Glomerular visceral epithelial cell (primary cell): ENCODE measurements around the gene ZNF654.
"Not testable (repeated sequence)": the region's sequence is repeated elsewhere in the genome, so short reads cannot be mapped to it uniquely, and the experiment has no call there.

Source experiments
- DNase-seq: peaks from one replicate; pipeline ENCODE4 v3.0.0-alpha.2; 2016; ENCODE audit errors: extremely low spot score

Gene ZNF654

DNA sequence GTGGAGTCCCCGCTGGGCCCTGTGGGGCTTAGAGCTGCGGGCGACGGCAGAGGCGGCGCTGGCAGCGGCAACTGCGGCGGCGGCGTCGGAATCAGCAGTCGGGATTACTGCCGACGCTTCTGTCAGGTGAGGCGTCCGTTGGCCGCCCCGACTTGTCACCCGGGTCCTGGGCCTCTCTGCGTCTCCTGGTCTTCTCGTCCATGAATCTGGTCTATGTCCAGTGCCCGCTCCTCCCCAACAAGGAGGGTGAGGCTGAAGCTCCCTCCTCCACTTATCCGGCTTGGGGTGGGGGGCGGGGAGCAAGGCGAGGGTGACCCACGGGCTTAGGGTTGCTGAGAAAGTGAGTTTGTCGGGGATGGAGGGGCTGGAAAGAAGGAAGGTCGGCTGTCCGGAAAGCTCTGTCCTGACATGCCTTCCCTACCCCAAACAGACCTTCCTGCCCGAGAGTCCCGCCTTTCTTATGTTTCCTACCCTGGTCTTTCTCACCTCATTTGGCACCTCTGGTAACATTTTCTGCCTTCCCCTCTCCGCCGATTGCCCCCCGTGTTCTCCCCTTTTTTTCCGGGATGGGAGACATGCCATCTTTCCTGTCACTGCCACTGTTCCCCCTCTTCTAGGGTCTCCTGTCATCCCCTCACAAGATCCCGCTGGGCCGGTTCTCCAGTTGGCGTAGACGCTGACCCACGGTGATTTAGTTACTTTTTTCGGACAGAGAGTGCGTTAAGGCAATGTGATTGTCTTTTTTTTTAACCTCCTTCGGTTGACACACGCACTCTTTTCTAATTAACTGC is 520 bp downstream of the ZNF654 start:
- DNase-seq: no peak

DNA sequence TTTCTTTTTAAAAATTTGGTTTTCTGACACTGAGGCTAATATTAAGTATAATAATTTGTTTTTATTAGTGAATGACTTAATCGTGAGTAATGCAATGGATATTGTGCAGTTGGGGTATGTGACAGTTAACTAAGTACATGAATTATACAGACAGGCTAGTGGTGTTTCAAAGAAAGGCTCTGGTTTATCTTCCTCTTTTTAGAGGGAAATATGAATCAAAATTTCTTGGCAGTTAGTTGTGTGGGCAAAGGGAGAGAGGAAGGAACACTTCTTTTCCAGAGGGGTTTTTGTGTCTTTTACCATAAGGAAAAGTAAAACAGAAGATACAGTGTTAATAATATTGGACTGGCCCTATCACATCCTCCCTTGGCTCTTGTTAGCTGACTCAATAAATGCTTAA is 2.7 kb downstream of the ZNF654 start:
- no peak for DNase-seq

DNA sequence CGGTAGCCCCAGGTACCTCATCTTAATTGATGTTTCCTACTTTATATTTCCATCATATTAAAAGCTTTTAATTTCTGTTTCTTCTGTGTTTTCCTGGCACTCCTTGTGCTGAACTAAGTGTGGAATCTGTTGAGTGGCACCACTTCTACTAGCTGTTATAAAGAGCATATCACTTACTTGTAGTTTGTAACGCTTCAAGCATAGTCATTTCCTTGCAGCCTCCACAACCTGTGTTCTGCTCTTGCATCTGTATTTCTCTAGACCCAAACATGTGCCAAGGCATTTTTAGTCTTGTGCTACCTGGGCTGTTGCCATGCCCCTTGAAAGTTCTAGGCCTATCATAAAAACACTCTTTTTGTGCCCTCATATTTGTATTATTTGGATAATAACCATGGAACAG is 16.0 kb downstream of the ZNF654 start:
- DNase-seq: no peak

DNA sequence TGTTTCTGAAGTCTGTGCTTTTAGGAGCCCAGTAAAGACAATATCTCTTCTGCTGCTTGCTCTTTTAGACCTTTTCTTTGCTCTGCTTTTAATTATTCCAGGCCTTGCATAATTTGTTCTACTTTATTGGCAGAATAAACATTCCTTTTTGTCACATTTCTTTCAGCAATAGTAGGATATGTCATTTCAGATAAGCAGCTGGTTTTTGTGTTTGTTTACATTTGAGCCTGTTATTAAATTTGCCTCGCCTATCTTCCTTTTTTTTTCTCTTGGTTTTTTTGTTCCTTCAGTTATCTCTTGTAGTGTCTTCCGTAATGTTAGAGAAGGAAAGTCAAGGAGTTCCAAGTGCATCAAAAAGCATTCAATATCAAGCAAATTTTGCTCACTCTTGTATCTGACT is 16.4 kb downstream of the ZNF654 start:
- no peak for DNase-seq

DNA sequence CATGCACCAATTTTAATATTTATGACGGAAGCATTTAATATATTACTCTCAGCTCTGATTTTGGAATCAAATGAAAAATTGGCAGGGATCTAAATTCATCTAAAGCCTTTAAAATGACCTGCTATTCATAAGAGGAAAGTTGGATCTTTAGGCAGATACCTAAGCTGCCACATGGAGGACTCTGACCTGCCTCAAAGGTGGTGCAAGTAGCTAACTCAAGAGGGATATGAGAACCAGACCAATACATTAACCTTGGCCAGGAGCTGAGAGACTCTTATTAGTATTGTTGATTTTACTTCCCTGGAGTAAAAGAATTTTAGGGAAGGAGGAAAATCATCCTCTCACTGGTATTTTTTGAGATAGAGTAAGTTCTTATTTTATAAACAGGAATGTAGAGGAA is 17.7 kb downstream of the ZNF654 start:
- no peak for DNase-seq

DNA sequence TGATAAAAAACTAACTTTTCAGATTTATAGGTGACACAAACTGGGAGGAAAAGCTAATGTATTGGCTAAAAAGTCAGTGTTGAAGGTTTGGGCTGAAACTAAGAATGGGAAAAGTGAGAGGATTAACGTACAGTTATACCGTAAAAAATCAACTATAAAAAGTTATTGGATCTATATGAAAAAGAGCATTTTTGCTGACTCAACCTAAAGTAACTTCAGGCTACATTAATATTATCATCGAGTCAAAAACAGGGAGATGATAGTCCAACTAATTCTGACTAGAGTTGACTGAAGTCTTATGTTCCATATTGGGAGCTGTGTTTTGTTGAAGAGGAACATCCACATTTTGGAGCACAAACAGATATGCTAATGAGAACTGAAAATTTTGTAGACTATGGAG is 19.9 kb downstream of the ZNF654 start:
- no peak for DNase-seq

DNA sequence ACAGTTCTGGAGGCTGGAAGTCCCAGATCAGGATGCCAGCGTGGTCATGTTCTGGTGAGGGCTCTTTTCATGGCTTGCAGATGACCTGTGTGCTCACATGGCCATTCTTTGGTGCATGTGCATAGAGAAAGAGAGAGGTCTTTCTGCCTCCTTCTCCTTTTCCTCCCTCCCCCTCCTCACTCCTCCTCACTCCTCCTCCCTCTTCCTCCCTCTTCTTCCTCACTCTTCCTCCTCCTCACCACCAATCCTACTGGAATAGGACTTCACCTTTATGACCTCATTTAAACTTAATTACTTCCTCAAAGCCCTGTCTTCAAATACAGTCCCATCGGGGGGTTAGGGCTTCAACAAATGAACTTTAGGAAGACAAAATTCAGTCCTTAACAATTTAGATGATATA is 23.8 kb downstream of the ZNF654 start:
- DNase-seq: no peak

DNA sequence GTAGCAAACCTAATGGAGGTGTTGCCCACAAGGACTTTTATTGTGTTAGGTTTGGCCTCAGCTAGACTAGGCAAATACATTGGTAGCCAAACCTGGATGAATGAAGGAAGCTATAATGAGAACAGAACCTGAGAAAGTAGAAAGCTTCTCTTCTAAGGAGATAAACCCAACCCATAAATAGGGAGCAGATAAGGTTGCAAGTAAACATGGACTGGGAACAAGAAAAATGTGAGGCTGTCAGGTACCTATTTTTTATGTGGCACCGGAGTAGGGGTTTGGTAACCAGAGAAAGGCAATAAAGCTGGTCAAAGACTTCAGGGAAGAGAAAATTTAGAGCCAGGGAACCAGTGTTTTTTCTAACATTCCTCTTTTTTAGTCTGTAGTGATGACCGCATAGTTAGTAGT is 25.0 kb downstream of the ZNF654 start:
- DNase-seq: no peak

DNA sequence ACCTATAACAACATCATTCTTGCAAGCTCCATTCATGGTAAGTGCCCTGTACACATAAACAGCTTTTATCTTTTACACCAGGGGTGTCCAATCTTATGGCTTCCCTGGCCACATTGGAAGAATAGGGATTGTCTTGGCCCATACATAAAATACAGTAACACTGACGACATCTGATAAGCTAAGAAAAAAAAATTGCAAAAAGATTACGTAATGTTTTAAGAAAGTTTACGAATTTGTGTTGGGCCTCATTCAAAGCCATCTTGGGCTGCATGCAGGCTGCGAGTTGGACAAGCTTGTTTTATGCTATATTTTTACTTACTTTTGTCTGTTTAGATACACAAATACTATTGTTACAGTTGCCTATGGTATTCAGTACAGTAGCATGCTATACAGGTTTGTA is 31.6 kb downstream of the ZNF654 start:
- no peak for DNase-seq

DNA sequence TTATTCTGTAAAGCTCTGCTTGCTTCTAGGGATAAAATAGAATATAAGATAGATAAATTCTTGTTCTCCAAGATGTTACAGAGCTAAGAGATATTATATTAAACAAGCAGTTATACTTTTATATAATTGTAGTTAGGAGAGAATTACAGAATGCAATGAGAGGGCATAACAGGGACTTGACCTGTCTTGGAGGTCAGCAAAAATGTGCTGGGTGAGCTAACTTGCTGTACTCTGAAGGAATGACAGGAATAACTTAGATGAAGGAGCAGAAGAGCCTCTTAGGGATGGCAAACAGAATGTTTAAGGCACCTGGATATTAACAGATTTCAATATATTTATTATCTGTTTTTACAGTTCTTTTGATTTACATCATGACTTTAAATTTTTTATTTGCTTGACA is 33.2 kb downstream of the ZNF654 start:
- DNase-seq: no peak

DNA sequence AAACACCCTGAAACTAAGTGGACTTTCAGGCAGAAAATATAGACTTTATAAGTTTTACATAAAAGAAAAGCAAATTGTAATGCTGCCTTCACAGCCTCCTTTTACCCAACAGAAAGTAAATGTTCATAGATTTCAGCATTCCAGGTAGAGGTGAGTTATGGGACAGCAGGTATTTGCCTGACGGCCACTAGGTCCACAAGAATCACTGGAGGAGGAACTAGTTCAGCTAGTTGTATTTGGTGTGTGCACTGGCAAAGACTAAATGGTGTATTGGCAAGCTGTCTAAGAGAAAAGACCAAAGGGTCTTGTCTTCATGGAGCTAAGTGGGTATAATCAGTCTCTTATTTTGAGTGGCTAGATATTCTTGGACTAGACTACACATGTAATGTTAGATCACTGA is 34.2 kb downstream of the ZNF654 start:
- no peak for DNase-seq

DNA sequence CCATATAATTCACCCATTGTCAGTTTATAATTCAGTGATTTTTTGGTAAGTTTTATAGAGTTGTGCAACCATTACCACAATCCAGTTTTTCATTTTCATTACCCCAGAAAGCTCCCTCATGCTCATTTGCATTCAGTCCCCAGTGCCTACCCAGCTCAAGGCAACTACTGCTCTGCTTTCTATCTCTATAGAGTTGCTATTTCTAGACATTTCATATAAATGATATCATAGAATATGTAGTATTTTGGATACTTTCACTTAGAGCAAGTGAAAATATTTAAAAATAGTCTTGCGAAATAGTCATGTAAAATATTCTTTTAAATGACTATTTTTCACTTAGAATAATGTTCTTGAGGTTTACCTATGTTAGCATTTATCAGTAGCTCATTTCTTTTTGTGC is 42.1 kb downstream of the ZNF654 start:
- no peak for DNase-seq

DNA sequence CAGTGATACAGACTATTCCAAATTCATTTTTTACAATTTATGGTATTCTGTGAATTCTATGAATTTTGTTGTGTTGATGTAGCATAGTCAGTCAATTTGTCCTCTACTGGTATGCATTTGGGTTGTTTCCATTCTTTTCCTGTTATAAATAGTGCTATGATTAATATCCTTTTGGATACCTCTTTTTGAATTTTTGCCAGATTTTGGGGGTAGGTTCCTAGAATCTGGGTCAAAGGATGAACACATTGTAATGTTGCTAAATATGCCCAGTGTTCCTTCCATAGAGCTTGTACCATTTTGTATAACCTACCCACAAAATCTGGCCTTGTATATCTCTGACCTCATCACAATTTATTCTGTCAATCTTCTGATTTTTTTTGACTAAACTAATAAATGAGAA is 46.3 kb downstream of the ZNF654 start:
- no peak for DNase-seq

DNA sequence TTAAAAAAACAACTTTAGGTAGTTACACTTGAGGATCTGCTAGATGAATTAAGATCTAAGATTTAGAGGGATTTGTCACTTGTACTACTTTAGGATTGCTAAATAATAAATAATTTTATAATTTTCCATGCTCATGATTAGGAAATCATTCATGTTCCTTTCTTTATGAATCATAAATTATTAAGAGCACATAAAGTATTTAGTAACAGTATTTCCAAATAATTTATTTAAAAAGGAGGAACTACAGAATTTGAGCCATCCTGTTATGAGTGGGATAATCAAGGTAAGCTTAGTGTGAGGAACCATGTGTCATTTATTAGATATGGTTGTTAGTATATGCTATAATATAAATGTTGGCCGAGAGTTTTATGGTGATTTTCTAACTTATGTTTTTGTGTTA is 53.2 kb downstream of the ZNF654 start:
- no peak for DNase-seq

DNA sequence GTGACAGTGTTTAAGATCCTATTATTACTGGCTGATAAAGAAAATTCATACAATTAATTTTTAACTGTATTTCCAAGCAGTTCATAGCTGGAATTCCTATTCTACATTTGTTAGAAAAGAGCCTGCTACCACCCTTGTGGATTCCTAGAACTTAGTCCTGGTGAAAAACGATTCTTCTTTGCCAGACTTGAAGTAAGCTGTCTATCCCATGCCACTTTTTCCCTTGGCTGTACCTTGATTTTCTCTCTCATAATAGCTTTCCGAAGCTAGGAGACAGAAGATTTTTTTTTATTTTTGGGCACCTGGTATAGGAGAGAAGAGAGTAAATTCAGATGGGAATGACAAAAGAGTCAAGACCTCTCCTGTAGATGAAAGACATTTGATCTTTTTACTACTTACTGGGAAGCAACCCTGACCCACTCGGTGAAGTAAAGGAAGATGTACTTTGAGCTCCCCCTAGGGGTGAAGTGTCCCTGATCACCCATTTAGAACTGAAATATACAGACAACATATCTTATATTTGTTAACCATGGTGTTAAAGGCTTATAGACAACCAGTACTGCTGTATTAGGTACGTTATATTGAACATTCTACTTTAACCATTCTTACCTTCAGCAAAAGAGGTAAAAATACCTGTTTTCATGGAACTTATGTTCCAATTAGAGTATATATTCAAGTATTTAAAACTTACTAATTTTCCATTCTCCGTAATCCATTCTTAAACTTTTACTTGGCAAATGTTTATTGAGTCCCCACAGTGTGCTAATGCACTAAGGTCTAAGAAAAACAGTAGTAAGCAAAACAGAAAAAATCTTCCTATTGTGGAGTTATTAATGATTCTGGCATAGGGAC is 54.5 kb downstream of the ZNF654 start:
- peak; percentile 69 for DNase-seq

DNA sequence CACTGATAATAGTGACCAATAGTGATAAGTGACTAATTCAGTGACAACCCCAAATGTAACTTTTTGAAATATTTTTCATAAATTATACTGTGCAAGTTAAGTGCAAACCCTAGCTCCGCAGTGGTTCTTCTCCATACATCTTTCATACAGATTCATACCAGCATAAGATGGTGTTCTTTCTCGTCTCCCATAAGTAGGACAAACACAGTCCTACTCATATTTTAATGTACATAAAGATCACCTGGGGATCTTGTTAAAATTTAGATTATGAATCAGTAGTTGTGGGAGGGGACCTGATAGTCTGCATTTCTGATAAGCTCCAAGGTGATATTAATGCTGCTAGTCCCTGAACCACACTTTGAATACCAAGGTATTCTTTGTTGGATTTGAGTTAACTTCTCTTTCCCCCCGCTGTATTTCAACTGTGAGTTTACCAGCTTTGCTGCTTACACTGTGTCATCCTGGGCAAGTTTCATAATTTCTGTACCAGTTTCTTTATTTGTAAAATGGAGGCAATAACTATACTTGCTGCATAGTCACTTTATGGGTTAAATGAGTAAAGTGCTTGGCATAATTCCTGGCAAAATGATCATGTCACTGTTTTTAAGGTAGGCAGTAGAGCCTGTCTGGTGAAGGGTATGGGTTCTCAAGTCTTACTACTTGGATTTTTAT is 56.0 kb downstream of the ZNF654 start:
- DNase-seq: no peak

DNA sequence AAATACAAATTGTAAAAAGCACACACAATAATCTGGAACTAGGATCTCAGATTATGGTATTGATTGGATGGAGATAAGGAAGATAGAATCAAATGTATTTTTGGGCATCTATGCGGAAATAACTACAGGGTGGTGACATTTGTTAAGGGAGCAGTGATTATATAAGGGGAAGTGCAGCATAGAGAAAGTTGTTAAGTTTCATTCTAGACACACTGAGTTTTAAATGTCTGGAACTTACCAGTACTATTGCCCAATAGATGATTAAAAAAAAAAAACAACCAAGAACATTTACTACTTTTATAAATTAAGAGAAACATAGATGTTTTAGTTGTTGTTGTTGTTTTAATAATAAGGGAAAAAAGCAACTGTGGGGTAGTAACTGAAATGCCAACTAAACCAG is 58.6 kb downstream of the ZNF654 start:
- DNase-seq: no peak

DNA sequence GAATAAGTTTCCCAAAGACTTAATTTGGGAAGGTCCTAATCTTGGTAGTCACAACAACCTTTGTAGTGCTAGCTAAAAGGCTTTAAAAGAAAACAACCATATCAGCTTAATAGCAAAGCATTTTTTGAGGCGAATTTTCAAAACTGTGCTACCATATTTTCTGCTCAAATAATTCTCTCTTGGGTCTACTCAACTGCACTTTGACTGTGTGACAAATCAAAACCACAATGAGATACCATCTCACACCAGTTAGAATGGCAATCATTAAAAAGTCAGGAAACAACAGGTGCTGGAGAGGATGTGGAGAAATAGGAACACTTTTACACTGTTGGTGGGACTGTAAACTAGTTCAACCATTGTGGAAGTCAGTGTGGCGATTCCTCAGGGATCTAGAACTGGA is 59.5 kb downstream of the ZNF654 start:
- not testable (repeated sequence) for DNase-seq

DNA sequence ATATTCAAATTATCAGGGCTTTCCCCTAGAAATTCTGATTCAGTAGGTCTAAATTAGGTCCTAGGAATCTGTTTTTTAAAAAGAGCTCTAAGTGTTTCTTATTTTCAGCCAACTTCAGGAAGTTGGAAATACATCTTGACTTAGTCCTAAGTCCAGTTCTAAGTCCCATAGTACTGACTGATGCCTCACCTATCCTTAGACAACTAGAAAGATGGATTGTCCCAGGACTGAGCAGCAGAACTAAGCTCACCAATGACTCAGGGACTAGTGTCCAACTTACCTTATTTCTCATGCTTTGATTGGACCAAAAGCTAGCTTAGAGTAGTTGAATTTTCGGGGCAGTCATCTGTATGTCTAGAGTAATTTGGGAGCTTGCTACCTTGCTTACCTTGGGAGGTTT is 64.5 kb downstream of the ZNF654 start:
- DNase-seq: no peak

DNA sequence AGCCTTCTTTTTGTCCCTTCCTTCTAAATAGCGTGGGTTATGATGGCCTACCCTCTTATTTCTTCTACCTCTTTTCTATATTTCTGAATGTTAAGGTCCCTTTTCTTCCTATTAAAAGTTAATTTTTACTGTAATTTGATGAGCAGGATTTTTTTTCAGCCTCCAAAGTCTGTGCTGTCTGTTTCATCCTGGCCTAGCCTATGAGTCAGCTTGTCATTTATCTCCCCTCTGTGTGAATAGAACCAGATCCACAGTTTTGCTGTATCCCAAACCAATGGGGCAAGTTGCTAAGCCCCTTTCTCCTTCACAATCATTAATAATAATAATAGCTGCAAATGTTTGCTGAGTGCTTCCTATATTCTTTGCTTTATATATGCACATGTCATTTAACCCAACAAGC is 72.6 kb downstream of the ZNF654 start:
- no peak for DNase-seq

DNA sequence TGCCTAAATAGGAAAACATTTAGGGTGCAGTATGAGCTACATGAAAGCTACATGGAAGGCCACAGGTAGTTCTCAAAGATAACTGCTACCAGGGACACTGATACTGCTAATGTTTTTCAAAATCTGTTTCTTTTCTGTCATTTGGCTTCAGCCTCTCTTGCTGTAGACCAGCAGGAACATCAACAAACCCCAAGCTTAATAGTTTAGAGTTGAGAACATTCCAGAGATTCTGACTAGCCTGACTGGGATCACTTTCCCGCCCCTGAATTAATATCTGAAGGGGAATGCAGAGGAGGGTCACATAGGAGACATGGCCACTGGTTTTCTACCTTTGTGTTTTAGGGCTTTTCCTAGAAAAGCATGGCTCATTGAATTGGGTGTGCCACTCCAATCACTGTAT is 73.8 kb downstream of the ZNF654 start:
- DNase-seq: no peak

DNA sequence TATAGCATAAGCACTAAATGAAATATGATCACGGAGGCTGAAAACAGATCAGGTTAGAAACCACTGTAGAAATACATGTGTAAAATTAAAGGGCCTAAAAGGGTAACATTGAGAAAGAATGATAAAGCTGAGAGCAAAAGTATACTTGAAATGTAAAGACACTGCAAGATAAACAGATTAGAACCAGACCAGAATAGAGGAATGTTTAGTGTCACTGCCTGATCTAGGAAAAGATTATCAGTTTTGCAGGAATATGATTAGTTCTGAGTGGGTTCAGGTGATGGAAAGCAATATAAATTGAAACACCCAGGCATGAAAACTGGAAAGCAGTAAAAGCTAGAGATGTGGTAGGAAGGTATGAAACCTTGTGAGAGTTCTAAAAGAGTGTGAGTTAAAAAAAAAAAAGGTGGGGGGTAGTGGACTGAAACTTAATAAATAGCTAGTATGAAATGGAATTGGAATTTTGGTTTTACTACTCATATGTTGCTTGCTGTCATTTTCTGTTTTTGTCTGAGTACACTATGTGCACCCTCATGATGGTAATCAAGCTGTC is 74.7 kb downstream of the ZNF654 start:
- DNase-seq: no peak
